Activated effector memory CD4-positive, alpha-beta T cell treated with anti-CD3 and anti-CD28 coated beads, Interleukin-2, amount 50 U/mL, for 16 hours (primary cell): ENCODE measurements around the gene PIP5K1C.

Experiments
- DNase-seq: peaks from one replicate; pipeline ENCODE4 v3.0.0-alpha.2; 2020

PIP5K1C gene

GRCh38 chr19:3608079-3608641 lies 92.1 kb downstream of the PIP5K1C start:
- no peak for DNase-seq

- DNase-seq: no peak
These were observed 92.8 kb downstream of the PIP5K1C start for GRCh38 chr19:3607303-3608078.

DNA sequence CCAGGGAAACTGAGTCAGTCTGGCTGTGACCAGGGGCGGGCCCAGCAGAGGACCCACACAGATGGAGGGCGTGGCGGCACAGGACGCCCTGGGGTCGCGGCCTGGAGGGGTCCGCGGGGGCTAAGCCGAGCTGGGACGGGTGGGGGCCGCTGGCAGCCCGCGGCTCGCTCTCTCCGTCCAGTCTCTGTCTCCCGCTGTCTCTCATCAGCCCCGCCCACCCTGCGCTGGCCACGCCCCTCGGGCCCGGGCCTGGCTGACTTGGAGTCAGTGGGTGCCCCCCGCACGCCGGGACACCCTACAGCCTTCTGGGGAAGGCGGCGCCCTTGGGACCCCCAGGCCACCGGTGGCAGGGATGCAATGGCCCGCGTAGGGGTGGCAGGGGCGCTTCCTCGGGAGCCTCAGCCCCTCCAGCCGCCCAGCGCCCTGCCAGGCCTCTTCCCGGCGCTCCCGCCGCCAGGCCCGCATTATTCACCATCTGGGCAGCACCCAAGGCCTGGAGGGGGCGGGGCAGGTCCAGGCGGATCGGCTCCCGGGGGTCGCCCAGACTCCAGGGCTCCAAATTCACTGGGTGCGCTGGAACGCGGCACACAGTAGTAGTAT lies 93.5 kb downstream of the PIP5K1C start, which contains the start of gene TBXA2R:
Gene TBXA2R, minus strand, starts transcription at position 186 of the 600 bp plus-strand sequence. CDS start 6,241 bp downstream, outside the sequence.
- peak; percentile 80 for DNase-seq

DNA sequence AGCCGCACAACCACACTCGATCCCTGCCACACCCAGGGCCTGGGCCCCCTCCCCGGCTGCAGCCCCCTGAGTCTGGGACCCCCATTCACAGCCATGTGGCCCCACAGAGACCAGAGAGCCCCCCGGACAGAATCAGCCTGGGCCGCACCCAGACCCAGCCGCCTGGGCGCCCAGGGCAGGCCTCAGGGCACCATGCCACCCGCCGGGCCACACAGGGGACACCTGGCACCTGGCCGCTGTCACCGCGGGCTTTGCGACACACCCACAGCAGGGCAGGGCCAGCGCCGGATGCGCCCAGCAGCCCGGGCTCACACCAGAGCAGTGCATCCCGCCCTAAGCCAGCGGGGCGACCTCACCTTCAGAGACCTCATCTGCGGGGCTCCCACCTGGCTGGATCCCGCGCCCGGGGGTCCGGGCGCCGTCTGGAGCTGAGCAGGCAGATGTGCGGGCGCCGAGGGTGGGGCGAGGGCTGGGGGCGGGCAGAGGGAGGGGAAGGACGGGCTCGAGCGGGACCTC lies 94.0 kb downstream of the PIP5K1C start:
- DNase-seq: peak; percentile 72

DNA sequence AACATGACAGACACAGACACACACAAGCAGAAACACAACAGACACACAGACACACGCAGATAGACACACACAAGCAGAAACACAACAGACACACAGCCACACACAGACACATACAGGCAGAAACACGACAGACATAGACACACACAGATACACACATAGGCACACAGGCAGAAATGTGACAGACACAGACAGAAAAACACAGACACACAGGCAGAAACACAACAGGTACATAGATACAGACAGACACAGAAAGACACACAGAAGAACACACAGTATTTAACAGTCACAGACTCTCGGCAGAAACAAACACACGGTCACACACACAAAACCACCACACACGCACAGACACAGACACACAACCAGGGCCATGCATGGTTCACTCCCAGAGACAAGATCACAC lies 94.5 kb downstream of the PIP5K1C start:
- DNase-seq: no peak

GRCh38 chr19:3605361-3605760 lies 94.9 kb downstream of the PIP5K1C start:
- no peak for DNase-seq

GRCh38 chr19:3604987-3605343 lies 95.3 kb downstream of the PIP5K1C start:
- DNase-seq: no peak

GRCh38 chr19:3604227-3604986 lies 95.9 kb downstream of the PIP5K1C start:
- no peak for DNase-seq

- no peak for DNase-seq
These were observed 97.0 kb downstream of the PIP5K1C start for GRCh38 chr19:3603121-3603811.

- DNase-seq: no peak
These were observed 99.2 kb downstream of the PIP5K1C start for GRCh38 chr19:3601021-3601420.

GRCh38 chr19:3599776-3600187 lies 100.5 kb downstream of the PIP5K1C start:
- no peak for DNase-seq

GRCh38 chr19:3595521-3596061 lies 104.7 kb downstream of the PIP5K1C start:
- no peak for DNase-seq

GRCh38 chr19:3593156-3593555 lies 107.1 kb downstream of the PIP5K1C start:
- DNase-seq: no peak

- DNase-seq: no peak
These were observed 108.2 kb downstream of the PIP5K1C start for GRCh38 chr19:3591876-3592613.

DNA sequence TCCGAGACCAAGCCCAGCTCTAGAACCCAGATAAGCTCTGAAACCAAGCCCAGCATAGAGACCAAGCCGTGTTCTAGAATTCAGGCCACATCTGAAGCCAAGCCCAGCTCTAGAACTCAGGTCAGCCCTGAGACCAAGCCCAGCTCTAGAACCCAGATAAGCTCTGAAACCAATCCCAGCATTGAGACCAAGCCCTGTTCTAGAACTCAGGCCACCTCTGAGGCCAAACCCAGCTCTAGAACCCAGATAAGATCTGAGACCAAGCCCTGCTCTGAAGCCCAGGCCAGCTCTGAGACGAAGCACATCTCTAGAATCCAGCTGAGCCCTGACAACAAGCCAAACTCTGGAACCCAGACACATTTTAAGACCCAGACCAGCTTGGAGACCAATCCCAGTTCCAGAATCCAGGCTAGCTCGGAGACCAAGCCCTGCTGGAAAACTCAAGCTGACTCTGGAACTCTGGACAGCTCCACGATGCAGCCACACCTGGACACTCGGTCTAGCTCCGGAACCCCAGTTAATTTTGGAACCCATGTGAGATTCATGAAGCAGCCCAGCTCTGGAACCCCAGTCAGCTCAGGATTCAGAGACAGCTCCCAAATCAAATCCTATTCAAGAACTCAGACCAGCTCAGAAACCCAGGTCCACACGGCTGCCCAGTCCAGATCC lies 109.1 kb downstream of the PIP5K1C start:
- no peak for DNase-seq

DNA sequence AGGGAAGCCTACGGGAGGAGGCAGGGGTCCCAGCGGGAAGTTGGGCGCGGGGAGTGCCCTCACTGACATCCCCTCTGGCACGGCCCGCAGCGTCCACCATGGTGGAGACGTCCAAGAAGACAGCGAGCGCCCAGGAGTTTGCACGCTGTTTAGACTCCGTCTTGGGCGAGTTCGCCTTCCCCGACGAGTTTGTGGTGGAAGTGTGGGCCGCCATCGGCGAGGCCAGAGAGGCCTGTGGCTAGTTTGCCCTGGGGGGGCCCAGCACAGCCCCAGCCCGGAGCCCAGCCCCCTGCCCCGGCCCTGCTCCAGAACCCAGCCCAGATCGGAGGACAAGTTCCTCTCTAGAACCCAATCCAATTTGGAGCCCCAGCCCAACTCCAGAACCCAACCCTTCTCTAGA lies 110.3 kb downstream of the PIP5K1C start:
- DNase-seq: no peak

DNA sequence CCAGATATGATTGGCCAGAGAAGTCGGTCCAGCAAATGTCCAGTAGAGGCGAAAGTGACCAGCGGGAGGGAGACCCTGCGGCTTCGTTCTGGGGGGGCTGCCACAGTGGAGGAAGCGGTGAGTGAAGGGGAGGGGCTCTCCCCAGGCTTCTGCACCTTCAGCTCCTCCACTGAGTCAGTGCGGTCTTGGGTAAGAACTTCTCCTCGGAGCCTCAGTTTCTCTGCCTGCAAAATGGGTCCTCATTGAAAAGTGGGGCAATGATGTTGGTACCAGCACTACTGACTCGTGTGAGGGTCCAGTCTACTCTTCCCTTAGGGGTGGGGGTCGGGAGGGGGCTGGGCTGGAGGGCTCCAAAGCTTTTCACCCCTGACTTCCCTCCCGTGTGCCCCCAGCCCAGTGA lies 110.8 kb downstream of the PIP5K1C start:
- no peak for DNase-seq

- DNase-seq: no peak
These were observed 113.4 kb downstream of the PIP5K1C start for GRCh38 chr19:3586707-3587346.

DNA sequence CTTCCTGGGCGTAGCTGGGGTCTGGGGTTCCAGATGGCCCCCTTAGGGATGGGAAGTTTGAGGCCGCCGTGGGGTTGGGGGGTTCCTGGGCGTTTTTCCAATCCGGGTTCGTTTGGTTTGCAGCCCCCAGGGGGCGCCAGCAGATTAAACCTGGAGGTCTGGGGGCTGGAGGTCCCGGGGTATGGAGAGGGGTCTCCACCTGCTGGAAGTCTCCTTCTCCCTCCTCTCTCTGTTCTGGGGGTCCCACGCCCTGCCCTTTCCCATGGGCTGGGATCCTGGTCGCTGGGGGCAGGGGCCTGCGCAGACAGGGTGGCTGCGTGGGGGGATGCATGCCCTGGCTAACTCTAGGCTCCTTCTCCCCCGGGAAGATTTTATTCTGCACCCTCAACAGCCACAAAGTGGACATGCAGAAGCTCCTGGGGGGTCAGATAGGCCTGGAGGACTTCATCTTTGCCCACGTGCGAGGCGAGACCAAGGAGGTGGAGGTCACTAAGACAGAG lies 114.1 kb downstream of the PIP5K1C start:
- peak; percentile 77 for DNase-seq
